Mesendoderm (in vitro differentiated cells): ENCODE data around the gene TRIM73.
"Not testable (repeated sequence)": the region's sequence is repeated elsewhere in the genome, so short reads cannot be mapped to it uniquely, and the experiment has no call there.

Experiments used
- DNase-seq: peaks from one replicate; pipeline ENCODE4 v3.0.0; 2013
- H2AK5ac ChIP-seq: 2 replicates; pipeline ENCODE4 v1.6.1; 2013; ENCODE audit warnings: low read length, inconsistent platforms
- H2BK120ac ChIP-seq: 2 replicates; pipeline ENCODE4 v1.6.1; 2013; ENCODE audit warnings: low read depth, mild to moderate bottlenecking, low read length, moderate library complexity, mixed read lengths
- H2BK15ac ChIP-seq: replicated peaks from 2 replicates; pipeline ENCODE4 v1.6.1; 2013; ENCODE audit warnings: low read depth, mild to moderate bottlenecking, moderate library complexity
- H2BK5ac ChIP-seq: 2 replicates; pipeline ENCODE4 v1.6.1; 2013; ENCODE audit warnings: low read length, inconsistent platforms
- H3K18ac ChIP-seq: 2 replicates; pipeline ENCODE4 v1.6.1; 2013; ENCODE audit warnings: mild to moderate bottlenecking, low read length, mixed read lengths
- H3K23ac ChIP-seq: one replicate; pipeline ENCODE4 v1.6.1; 2013; ENCODE audit warnings: low read length
- H3K27ac ChIP-seq: 2 replicates; pipeline ENCODE4 v1.5.1; 2013; ENCODE audit warnings: low read depth, mild to moderate bottlenecking, inconsistent platforms, low read length, moderate library complexity
- H3K27me3 ChIP-seq: 2 replicates; pipeline ENCODE4 v1.6.1; 2013; ENCODE audit warnings: low read length, control low read depth, mild to moderate bottlenecking, inconsistent platforms; ENCODE audit not compliant: insufficient read depth, poor library complexity
- H3K36me3 ChIP-seq: 2 replicates; pipeline ENCODE4 v1.6.1; 2013; ENCODE audit warnings: low read length, inconsistent platforms; ENCODE audit not compliant: control insufficient read depth, insufficient read depth
- H3K4ac ChIP-seq: one replicate; pipeline ENCODE4 v1.6.1; 2013; ENCODE audit warnings: low read depth, mild to moderate bottlenecking, low read length, moderate library complexity
- H3K4me1 ChIP-seq: 2 replicates; pipeline ENCODE4 v1.6.1; 2013; ENCODE audit warnings: low read depth, low read length, inconsistent platforms; ENCODE audit not compliant: control insufficient read depth
- H3K4me2 ChIP-seq: 2 replicates; pipeline ENCODE4 v1.6.1; 2013; ENCODE audit warnings: low read length
- H3K4me3 ChIP-seq: 2 replicates; pipeline ENCODE4 v1.5.1; 2013; ENCODE audit warnings: mild to moderate bottlenecking, low read length
- H3K56ac ChIP-seq: one replicate; pipeline ENCODE4 v1.6.1; 2013; ENCODE audit warnings: low read length
- H3K79me1 ChIP-seq: 2 replicates; pipeline ENCODE4 v1.6.1; 2013; ENCODE audit warnings: low read length, inconsistent platforms
- H3K79me2 ChIP-seq: 2 replicates; pipeline ENCODE4 v1.6.1; 2013; ENCODE audit warnings: mild to moderate bottlenecking, low read length; ENCODE audit not compliant: control insufficient read depth, insufficient read depth
- H3K9ac ChIP-seq: 2 replicates; pipeline ENCODE4 v1.6.1; 2013; ENCODE audit warnings: low read length, inconsistent platforms
- H4K5ac ChIP-seq: one replicate; pipeline ENCODE4 v1.6.1; 2013; ENCODE audit warnings: low read length
- H4K8ac ChIP-seq: one replicate; pipeline ENCODE4 v1.6.1; 2013; ENCODE audit warnings: low read depth, mild to moderate bottlenecking, control low read depth, low read length, moderate library complexity
- WGBS: extraction: QIAGEN DNeasy Blood & Tissue Kit; methylation state at CpG from one replicate; pipeline ENCODE4 v1.1.7; 2013; ENCODE audit warnings: low lambda C conversion rate, missing lambda C conversion rate; ENCODE audit not compliant: insufficient coverage; ENCODE audit errors: extremely low coverage; 5-methylcytosine and 5-hydroxymethylcytosine counted together

The TRIM73 gene

DNA sequence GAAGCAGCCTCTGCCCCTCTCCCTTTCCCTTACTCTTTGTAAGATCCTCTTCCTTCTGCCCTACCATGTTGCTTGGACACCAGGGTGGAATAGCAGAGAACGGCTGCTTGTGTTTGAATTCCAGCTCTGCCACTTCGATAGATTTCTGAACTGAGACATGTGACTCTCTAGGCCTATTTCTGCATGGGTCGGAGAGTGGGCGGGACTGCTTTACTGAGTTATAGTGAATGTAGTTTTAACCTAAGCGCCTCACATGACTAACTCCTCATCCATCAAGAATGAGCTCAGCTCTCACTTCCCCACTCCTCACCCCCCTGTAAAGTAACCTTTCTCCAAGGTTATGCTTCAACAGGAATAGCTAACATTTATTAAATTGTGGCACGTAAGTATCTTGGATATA is 18.8 kb downstream of the TRIM73 start:
- H3K79me1 ChIP-seq, H3K27me3 ChIP-seq, H3K4me1 ChIP-seq, H2AK5ac ChIP-seq, H4K8ac ChIP-seq, H3K56ac ChIP-seq, H3K4ac ChIP-seq, H3K4me2 ChIP-seq, DNase-seq, H3K23ac ChIP-seq, H3K27ac ChIP-seq, H3K18ac ChIP-seq, H2BK120ac ChIP-seq, H3K36me3 ChIP-seq, H3K79me2 ChIP-seq, H2BK5ac ChIP-seq, H3K9ac ChIP-seq, H3K4me3 ChIP-seq, H4K5ac ChIP-seq, H2BK15ac ChIP-seq: not testable (repeated sequence)
- WGBS, result no CpG with 5 or more reads among the region's 6 CpGs

DNA sequence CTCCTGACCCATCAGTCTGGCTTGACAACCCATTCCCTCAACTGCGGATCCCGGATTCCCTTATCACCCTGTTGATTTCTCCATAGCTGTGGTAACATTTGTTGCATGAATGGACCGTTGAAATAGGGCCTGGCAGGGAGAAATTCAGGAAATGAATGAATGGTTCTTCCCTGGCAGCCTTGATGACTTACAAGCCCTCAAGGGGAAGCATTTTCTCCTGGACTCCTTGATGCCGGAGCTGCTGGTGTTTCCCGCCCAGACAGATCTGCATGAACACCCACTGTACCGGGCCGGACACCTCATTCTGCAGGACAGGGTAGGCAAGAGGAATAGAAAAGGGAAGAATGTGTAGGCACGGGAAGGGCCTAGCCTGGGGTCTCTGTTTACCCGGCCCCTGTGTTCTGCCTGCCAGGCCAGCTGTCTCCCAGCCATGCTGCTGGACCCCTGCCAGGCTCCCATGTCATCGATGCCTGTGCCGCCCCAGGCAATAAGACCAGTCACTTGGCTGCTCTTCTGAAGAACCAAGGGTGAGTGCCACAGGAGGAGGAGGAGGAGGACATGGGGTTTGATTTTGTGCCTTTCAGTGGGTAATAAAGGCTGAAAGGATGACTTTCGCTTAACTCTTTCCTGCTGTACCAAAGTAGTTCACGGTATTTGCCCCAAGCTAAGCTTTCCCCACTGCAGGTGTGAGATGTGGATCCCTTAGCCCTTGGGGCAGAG is 19.4 kb downstream of the TRIM73 start:
- not testable (repeated sequence) for H2AK5ac ChIP-seq, H2BK120ac ChIP-seq, H3K18ac ChIP-seq, H3K4ac ChIP-seq, H2BK15ac ChIP-seq, H3K36me3 ChIP-seq, H4K8ac ChIP-seq, H2BK5ac ChIP-seq, H3K27me3 ChIP-seq, H3K79me2 ChIP-seq, H3K4me2 ChIP-seq, H3K9ac ChIP-seq, H3K56ac ChIP-seq, DNase-seq, H3K23ac ChIP-seq, H4K5ac ChIP-seq, H3K4me3 ChIP-seq, H3K79me1 ChIP-seq, H3K4me1 ChIP-seq, H3K27ac ChIP-seq
- no CpG with 5 or more reads among the region's 13 CpGs for WGBS

DNA sequence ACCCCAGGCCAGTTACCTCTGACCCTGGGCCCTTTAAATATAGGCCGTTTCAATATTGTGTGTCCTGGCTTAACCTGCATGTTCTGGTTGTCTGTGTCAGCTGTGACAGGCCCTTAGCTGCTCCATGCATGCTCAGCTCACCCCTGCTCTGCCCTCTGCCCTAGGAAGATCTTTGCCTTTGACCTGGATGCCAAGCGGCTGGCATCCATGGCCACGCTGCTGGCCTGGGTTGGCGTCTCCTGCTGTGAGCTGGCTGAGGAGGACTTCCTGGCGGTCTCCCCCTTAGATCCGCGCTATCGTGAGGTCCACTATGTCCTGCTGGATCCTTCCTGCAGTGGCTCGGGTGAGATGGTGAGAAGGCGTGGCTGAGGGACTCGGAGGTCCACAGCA is 20.0 kb downstream of the TRIM73 start:
- no CpG with 5 or more reads among the region's 11 CpGs for WGBS
- H2BK120ac ChIP-seq, H3K27me3 ChIP-seq, H3K56ac ChIP-seq, H3K79me1 ChIP-seq, H3K9ac ChIP-seq, H3K4me1 ChIP-seq, H3K18ac ChIP-seq, H3K27ac ChIP-seq, H2BK15ac ChIP-seq, H3K79me2 ChIP-seq, H3K4ac ChIP-seq, DNase-seq, H3K4me3 ChIP-seq, H3K4me2 ChIP-seq, H3K36me3 ChIP-seq, H4K8ac ChIP-seq, H2BK5ac ChIP-seq, H3K23ac ChIP-seq, H2AK5ac ChIP-seq, H4K5ac ChIP-seq: not testable (repeated sequence)

DNA sequence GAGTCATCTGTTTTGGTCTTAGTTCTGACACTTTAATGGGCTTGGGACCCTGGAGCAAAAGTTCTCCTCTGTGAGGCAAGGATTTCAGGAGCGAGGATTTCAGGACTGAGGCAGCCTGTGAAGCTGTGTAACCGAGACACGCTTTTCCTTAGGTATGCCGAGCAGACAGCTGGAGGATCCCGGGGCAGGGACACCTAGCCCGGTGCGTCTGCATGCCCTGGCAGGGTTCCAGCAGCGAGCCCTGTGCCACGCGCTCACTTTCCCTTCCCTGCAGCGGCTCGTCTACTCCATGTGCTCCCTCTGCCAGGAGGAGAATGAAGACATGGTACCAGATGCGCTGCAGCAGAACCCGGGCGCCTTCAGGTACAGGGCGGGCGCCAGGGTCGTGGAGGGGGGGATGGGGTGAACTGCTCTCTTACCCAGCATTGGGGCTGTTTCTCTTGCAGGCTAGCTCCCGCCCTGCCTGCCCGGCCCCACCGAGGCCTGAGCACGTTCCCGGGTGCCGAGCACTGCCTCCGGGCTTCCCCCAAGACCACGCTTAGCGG is 20.5 kb downstream of the TRIM73 start:
- H3K79me2 ChIP-seq, H3K56ac ChIP-seq, H2BK5ac ChIP-seq, H3K18ac ChIP-seq, H3K79me1 ChIP-seq, H3K4me1 ChIP-seq, H4K8ac ChIP-seq, H3K4ac ChIP-seq, H2AK5ac ChIP-seq, H2BK120ac ChIP-seq, H3K23ac ChIP-seq, H4K5ac ChIP-seq, H2BK15ac ChIP-seq, DNase-seq, H3K36me3 ChIP-seq, H3K4me3 ChIP-seq, H3K27me3 ChIP-seq, H3K27ac ChIP-seq, H3K4me2 ChIP-seq, H3K9ac ChIP-seq: not testable (repeated sequence)
- no CpG with 5 or more reads among the region's 27 CpGs for WGBS

DNA sequence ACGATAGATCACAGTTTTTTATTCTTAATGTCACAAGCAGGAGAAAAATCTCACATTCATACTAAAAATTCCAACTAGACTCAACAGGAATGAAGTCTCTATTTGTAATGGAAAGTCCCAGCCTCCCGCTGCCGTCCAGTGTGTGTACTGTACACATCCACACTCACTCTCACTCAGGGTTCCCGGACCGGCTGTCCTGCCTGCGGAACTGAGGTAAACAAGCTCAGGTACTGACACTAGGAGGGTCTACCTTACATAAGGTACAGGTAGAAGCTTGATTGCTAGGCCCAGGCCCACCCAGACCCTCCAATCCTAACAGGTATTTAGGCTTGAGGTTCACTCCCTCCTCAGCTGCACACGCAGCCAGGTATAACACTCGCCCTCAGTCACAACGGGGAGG is 21.4 kb downstream of the TRIM73 start:
- no CpG with 5 or more reads among the region's 9 CpGs for WGBS
- not testable (repeated sequence) for H3K9ac ChIP-seq, H3K79me2 ChIP-seq, H3K4me1 ChIP-seq, H2BK5ac ChIP-seq, H3K23ac ChIP-seq, H2BK15ac ChIP-seq, H3K56ac ChIP-seq, H3K27me3 ChIP-seq, H3K36me3 ChIP-seq, H2BK120ac ChIP-seq, H3K4me3 ChIP-seq, H3K18ac ChIP-seq, DNase-seq, H3K4me2 ChIP-seq, H2AK5ac ChIP-seq, H3K79me1 ChIP-seq, H4K8ac ChIP-seq, H4K5ac ChIP-seq, H3K4ac ChIP-seq, H3K27ac ChIP-seq
